ENCODE results near the gene TMPRSS15. TPM values are rescaled to one million over a fixed set of nuclear protein-coding genes. Genes with fewer than 3 reads are reported as not detected.

TMPRSS15 gene
- not detected for total RNA-seq
- long read RNA-seq, result 0 reads

- intact Hi-C loops (cut with DNase I), result no loop called here
- TF ChIP-seq, protein P1, sequence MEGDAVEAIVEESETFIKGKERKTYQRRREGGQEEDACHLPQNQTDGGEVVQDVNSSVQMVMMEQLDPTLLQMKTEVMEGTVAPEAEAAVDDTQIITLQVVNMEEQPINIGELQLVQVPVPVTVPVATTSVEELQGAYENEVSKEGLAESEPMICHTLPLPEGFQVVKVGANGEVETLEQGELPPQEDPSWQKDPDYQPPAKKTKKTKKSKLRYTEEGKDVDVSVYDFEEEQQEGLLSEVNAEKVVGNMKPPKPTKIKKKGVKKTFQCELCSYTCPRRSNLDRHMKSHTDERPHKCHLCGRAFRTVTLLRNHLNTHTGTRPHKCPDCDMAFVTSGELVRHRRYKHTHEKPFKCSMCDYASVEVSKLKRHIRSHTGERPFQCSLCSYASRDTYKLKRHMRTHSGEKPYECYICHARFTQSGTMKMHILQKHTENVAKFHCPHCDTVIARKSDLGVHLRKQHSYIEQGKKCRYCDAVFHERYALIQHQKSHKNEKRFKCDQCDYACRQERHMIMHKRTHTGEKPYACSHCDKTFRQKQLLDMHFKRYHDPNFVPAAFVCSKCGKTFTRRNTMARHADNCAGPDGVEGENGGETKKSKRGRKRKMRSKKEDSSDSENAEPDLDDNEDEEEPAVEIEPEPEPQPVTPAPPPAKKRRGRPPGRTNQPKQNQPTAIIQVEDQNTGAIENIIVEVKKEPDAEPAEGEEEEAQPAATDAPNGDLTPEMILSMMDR (IDR thresholded peaks at IDR 0.05), result no peak
- H3K4me3 ChIP-seq, result no peak within 1 kb of the TSS
- no peaks in the 10 kb centered on the region for H3K9me3 ChIP-seq
- H3K36me3 ChIP-seq, result no peaks in the 10 kb centered on the region
- H3K27ac ChIP-seq, result no peak within 1 kb of the TSS
- DNase-seq, result no peak
- no peaks in the 10 kb centered on the region for H3K27me3 ChIP-seq
- no peaks in the 10 kb centered on the region for H3K4me1 ChIP-seq
- ATAC-seq, result no peak
Measured at GRCh38 chr21:18403735-18404450, at the start of gene TMPRSS15. Gene TMPRSS15 (minus strand): TSS chr21:18403785. CDS start chr21:18403622, 163 bp downstream.

DNA sequence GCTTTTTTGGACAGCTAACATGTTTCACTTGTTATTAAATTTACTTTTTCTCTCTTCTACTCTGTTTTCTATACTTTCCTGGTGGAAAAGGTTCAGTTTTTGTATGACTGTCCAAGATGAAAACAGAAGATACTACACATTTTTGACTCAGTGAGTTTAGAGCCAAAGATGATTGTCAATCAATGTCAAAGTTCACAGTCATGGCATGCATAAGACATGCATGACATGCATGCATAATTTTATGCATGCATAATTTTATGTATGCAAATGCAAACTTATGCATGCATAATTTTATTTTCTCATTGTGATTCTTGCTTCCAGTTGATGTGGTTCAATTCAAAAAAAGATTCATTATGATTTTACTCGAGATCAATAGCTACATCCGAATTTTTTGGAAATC is 48.1 kb upstream of the TMPRSS15 start:
- H3K27me3 ChIP-seq, result no peaks in the 10 kb centered on the region
- DNase-seq (no peak), ATAC-seq (no peak)
- no peaks in the 10 kb centered on the region for H3K36me3 ChIP-seq
- TF ChIP-seq, protein P1 (IDR thresholded peaks at IDR 0.05), result no peak
- H3K4me1 ChIP-seq, result no peaks in the 10 kb centered on the region
- no peak overlapping the region for H3K27ac ChIP-seq
- H3K9me3 ChIP-seq, result no peaks in the 10 kb centered on the region
- intact Hi-C loops (cut with DNase I), result no loop called here
- H3K4me3 ChIP-seq, result no peak overlapping the region

- Histone ChIP-seq H3K9me3 (no peaks in the 10 kb centered on the region), H3K27ac (no peak overlapping the region), H3K4me1 (no peaks in the 10 kb centered on the region), H3K4me3 (no peak overlapping the region), H3K27me3 (no peaks in the 10 kb centered on the region), H3K36me3 (no peaks in the 10 kb centered on the region)
- DNase-seq, result no peak
- TF ChIP-seq, protein P1 (IDR thresholded peaks at IDR 0.05), result no peak
- no peak for ATAC-seq
- intact Hi-C loops (cut with DNase I), result no loop called here
Measured at GRCh38 chr21:18449605-18450550, 46.3 kb upstream of the TMPRSS15 start.

DNA sequence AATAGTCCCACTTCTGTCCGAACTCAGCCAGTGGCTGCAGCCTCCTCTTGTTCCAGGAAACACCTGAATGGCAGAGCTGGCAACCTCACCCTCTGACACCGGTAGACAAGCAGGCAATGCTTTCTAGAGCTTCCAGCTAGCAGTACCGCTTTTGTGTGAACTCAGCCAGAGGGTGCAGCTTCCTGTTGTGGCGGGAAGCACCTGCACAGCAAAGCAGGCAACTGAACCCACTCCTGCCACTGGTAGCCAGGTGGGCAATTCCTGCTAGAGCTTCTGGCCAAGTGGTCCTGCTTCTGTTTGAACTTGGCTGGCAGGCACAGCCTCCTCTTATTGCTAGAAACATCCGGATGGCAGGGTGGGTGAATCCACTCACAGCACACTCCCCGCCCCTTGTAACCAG is 40.1 kb upstream of the TMPRSS15 start:
- H3K4me3 ChIP-seq, result no peak overlapping the region
- intact Hi-C loops (cut with DNase I), result no loop called here
- TF ChIP-seq, protein P1 (IDR thresholded peaks at IDR 0.05), result no peak
- ATAC-seq (no peak), DNase-seq (peak; percentile 64)
- H3K4me1 ChIP-seq, result no peaks in the 10 kb centered on the region
- H3K27ac ChIP-seq, result no peak overlapping the region
- H3K9me3 ChIP-seq, result no peaks in the 10 kb centered on the region
- H3K27me3 ChIP-seq, result no peaks in the 10 kb centered on the region
- H3K36me3 ChIP-seq, result no peaks in the 10 kb centered on the region

DNA sequence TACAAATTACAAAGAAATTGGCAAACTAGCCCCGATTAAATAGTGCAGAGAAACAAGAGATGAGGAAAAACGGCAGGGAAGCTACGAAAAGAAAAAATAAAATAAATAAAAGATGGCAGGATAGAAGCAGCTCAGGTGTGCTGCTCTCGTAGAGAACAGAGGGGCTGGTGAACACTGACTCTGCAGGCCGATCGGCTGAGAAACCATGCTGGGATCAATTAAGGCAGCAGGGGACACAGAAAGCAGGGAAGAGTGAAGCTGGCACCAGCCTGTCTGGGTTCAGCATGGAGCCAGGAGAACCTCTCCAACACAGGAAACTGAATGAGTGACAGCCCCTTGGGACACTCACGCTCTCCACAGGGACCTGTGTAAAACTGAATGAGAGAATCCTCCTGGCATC is 39.5 kb upstream of the TMPRSS15 start:
- intact Hi-C loops (cut with DNase I), result no loop called here
- DNase-seq (no peak), ATAC-seq (no peak)
- TF ChIP-seq, protein P1 (IDR thresholded peaks at IDR 0.05), result no peak
- Histone ChIP-seq H3K36me3 (no peaks in the 10 kb centered on the region), H3K27me3 (no peaks in the 10 kb centered on the region), H3K4me3 (no peak overlapping the region), H3K9me3 (no peaks in the 10 kb centered on the region), H3K27ac (no peak overlapping the region), H3K4me1 (no peaks in the 10 kb centered on the region)
